ENCODE results near the gene CDC40. TPM values are rescaled to one million over a fixed set of nuclear protein-coding genes. Genes with fewer than 3 reads are reported as not detected.

CDC40 gene
- total RNA-seq, 1 donor from 2014 or later: 17.4 TPM

GRCh38 chr6:110250058-110250457 lies 69.8 kb downstream of the CDC40 start:
- Histone ChIP-seq H3K36me3 (no peaks in the 10 kb centered on the region), H3K27me3 (no peaks in the 10 kb centered on the region), H3K4me3 (no peak overlapping the region), H3K9me3 (no peaks in the 10 kb centered on the region), H3K27ac (no peak overlapping the region), H3K4me1 (no peaks in the 10 kb centered on the region)
- TF ChIP-seq CTCF (IDR thresholded peaks at IDR 0.05): no peak
- TF ChIP-seq POLR2AphosphoS5 (IDR thresholded peaks at IDR 0.05; ENCODE audit: insufficient read depth in 1 of 2, low read depth in 1 of 2): no peak
- TF ChIP-seq POLR2A (IDR thresholded peaks at IDR 0.05): no peak
- intact Hi-C loops (cut with DNase I): no loop called here
- DNase-seq (ENCODE audit: extremely low spot score in 2 of 2): no peak

- DNase-seq (ENCODE audit: extremely low spot score in 2 of 2): no peak
- intact Hi-C loops (cut with DNase I): no loop called here
- H3K4me1 ChIP-seq: no peaks in the 10 kb centered on the region
- no peaks in the 10 kb centered on the region for H3K9me3 ChIP-seq
- H3K27ac ChIP-seq: no peak overlapping the region
- no peak for TF ChIP-seq POLR2AphosphoS5 (IDR thresholded peaks at IDR 0.05; ENCODE audit: insufficient read depth in 1 of 2, low read depth in 1 of 2)
- TF ChIP-seq CTCF (IDR thresholded peaks at IDR 0.05): no peak
- no peak for TF ChIP-seq POLR2A (IDR thresholded peaks at IDR 0.05)
- no peaks in the 10 kb centered on the region for H3K36me3 ChIP-seq
- H3K27me3 ChIP-seq: no peaks in the 10 kb centered on the region
- H3K4me3 ChIP-seq: no peak overlapping the region
These were observed 70.6 kb downstream of the CDC40 start for GRCh38 chr6:110250838-110251237.

GRCh38 chr6:110255211-110255750 lies 75.1 kb downstream of the CDC40 start:
- Histone ChIP-seq H3K27ac (no peak overlapping the region), H3K36me3 (no peaks in the 10 kb centered on the region), H3K4me1 (no peaks in the 10 kb centered on the region), H3K4me3 (no peak overlapping the region), H3K27me3 (no peaks in the 10 kb centered on the region), H3K9me3 (no peaks in the 10 kb centered on the region)
- no peak for DNase-seq (ENCODE audit: extremely low spot score in 2 of 2)
- intact Hi-C loops (cut with DNase I): no loop called here
- TF ChIP-seq POLR2AphosphoS5 (IDR thresholded peaks at IDR 0.05; ENCODE audit: insufficient read depth in 1 of 2, low read depth in 1 of 2) (no peak), CTCF (IDR thresholded peaks at IDR 0.05) (no peak), POLR2A (IDR thresholded peaks at IDR 0.05) (no peak)

GRCh38 chr6:110256366-110256765 lies 76.1 kb downstream of the CDC40 start:
- intact Hi-C loops (cut with DNase I): no loop called here
- Histone ChIP-seq H3K27ac (no peak overlapping the region), H3K36me3 (no peaks in the 10 kb centered on the region), H3K4me1 (no peaks in the 10 kb centered on the region), H3K4me3 (no peak overlapping the region), H3K27me3 (no peaks in the 10 kb centered on the region), H3K9me3 (no peaks in the 10 kb centered on the region)
- no peak for TF ChIP-seq POLR2A (IDR thresholded peaks at IDR 0.05)
- no peak for TF ChIP-seq POLR2AphosphoS5 (IDR thresholded peaks at IDR 0.05; ENCODE audit: insufficient read depth in 1 of 2, low read depth in 1 of 2)
- TF ChIP-seq CTCF (IDR thresholded peaks at IDR 0.05): no peak
- no peak for DNase-seq (ENCODE audit: extremely low spot score in 2 of 2)

GRCh38 chr6:110265273-110265672 lies 85.0 kb downstream of the CDC40 start:
- no peak for TF ChIP-seq POLR2A (IDR thresholded peaks at IDR 0.05)
- no peak for TF ChIP-seq CTCF (IDR thresholded peaks at IDR 0.05)
- TF ChIP-seq POLR2AphosphoS5 (IDR thresholded peaks at IDR 0.05; ENCODE audit: insufficient read depth in 1 of 2, low read depth in 1 of 2): no peak
- no peaks in the 10 kb centered on the region for H3K36me3 ChIP-seq
- intact Hi-C loops (cut with DNase I): no loop called here

More at GRCh38 chr6:110265273-110265672, 85.0 kb downstream of the CDC40 start:
- no peak for DNase-seq (ENCODE audit: extremely low spot score in 2 of 2)
- no peak overlapping the region for H3K4me3 ChIP-seq
- no peaks in the 10 kb centered on the region for H3K9me3 ChIP-seq
- H3K27ac ChIP-seq: no peak overlapping the region
- no peaks in the 10 kb centered on the region for H3K4me1 ChIP-seq
- no peaks in the 10 kb centered on the region for H3K27me3 ChIP-seq

All from vagina (tissue), 2 donors.